Measurements from ENCODE around the gene HPSE.

DNA sequence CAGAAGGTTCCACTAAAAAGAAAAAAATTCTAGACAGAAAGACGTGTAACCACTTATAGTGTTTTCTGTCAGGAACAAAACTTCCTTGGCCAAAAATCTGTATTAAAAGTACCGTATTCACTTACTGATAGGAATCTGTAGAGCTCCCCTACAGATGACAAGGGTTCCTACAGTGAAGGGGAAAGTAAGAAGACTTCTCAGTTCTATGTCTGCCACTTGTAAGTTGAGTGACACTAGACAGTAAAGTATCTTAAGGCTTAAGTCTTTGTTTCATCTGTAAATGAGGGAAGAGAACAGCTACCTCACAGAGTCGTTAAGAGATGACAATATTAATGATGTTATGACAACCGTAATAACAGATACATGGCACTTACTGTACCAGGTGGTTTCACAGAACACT lies 53.3 kb downstream of the HPSE start:
- TF ChIP-seq EZH2 (IDR thresholded peaks at IDR 0.05; ENCODE audit: borderline replicate concordance) = no peak
- TF ChIP-seq, protein P1, sequence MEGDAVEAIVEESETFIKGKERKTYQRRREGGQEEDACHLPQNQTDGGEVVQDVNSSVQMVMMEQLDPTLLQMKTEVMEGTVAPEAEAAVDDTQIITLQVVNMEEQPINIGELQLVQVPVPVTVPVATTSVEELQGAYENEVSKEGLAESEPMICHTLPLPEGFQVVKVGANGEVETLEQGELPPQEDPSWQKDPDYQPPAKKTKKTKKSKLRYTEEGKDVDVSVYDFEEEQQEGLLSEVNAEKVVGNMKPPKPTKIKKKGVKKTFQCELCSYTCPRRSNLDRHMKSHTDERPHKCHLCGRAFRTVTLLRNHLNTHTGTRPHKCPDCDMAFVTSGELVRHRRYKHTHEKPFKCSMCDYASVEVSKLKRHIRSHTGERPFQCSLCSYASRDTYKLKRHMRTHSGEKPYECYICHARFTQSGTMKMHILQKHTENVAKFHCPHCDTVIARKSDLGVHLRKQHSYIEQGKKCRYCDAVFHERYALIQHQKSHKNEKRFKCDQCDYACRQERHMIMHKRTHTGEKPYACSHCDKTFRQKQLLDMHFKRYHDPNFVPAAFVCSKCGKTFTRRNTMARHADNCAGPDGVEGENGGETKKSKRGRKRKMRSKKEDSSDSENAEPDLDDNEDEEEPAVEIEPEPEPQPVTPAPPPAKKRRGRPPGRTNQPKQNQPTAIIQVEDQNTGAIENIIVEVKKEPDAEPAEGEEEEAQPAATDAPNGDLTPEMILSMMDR (IDR thresholded peaks at IDR 0.05; ENCODE audit: poor library complexity) = no peak

Data from hepatocyte (in vitro differentiated cells).